Mesenchymal stem cell (in vitro differentiated cells and primary cell): Measurements from ENCODE around the gene PRR5.

Source experiments
- DNase-seq: peaks from one replicate; pipeline ENCODE4 v3.0.0-alpha.2; 2013
- H2AFZ ChIP-seq: one replicate; pipeline ENCODE4 v1.6.1; 2013; ENCODE audit warnings: low read depth, mild to moderate bottlenecking, control low read depth, inconsistent platforms, low read length, moderate library complexity
- H2AK5ac ChIP-seq: 2 replicates; pipeline ENCODE4 v1.6.1; 2013; ENCODE audit warnings: low read length, moderate library complexity, mild to moderate bottlenecking, inconsistent platforms; ENCODE audit not compliant: severe bottlenecking
- H2BK120ac ChIP-seq: one replicate; pipeline ENCODE4 v1.6.1; 2013; ENCODE audit warnings: low read depth, mild to moderate bottlenecking, inconsistent platforms, low read length, moderate library complexity
- H2BK12ac ChIP-seq, 2 experiments: one replicate each; pipeline ENCODE4 v1.6.1; 2013; ENCODE audit warnings: inconsistent platforms in 2 of 2, low read length in 2 of 2, mild to moderate bottlenecking in 2 of 2, moderate library complexity in 2 of 2, control low read depth in 1 of 2
- H2BK15ac ChIP-seq: one replicate; pipeline ENCODE4 v1.6.1; 2013; ENCODE audit warnings: mild to moderate bottlenecking, low read depth, inconsistent platforms; ENCODE audit not compliant: poor library complexity, severe bottlenecking
- H2BK5ac ChIP-seq: 2 replicates; pipeline ENCODE4 v1.6.1; 2013; ENCODE audit warnings: low read depth, mild to moderate bottlenecking, low read length, control low read depth, inconsistent platforms; ENCODE audit not compliant: poor library complexity, severe bottlenecking
- H3K14ac ChIP-seq, 2 experiments: one replicate each; pipeline ENCODE4 v1.6.1; 2013; ENCODE audit warnings: inconsistent platforms in 2 of 2, low read length in 2 of 2, control low read depth in 1 of 2, mild to moderate bottlenecking in 1 of 2, moderate library complexity in 1 of 2
- H3K18ac ChIP-seq, 2 experiments: one replicate each; pipeline ENCODE4 v1.6.1; 2013; ENCODE audit warnings: inconsistent platforms in 2 of 2, low read length in 2 of 2, control low read depth in 1 of 2, low read depth in 1 of 2, mild to moderate bottlenecking in 1 of 2
- H3K23ac ChIP-seq, 2 experiments: one replicate each; pipeline ENCODE4 v1.6.1; 2013; ENCODE audit warnings: inconsistent platforms in 2 of 2, low read length in 2 of 2, mild to moderate bottlenecking in 2 of 2, moderate library complexity in 2 of 2, control low read depth in 1 of 2
- H3K27ac ChIP-seq: 2 replicates; pipeline ENCODE4 v1.5.1; 2013; ENCODE audit warnings: mild to moderate bottlenecking, moderate library complexity, low read length, control low read depth, inconsistent platforms; ENCODE audit not compliant: poor library complexity, severe bottlenecking
- H3K27me3 ChIP-seq, 2 experiments: 2 replicates each; pipeline versions ENCODE4 v1.6.1 to v1.7.0; 2013; ENCODE audit warnings: low read length in 2 of 2, mild to moderate bottlenecking in 2 of 2, moderate library complexity in 2 of 2, control low read depth in 1 of 2, inconsistent platforms in 1 of 2; ENCODE audit not compliant: control insufficient read depth in 1 of 2, insufficient read depth in 1 of 2
- H3K36me3 ChIP-seq, 2 experiments: 2 replicates each; pipeline versions ENCODE4 v1.6.1 to v1.7.0; 2013; ENCODE audit warnings: low read length in 2 of 2, control low read depth in 1 of 2, inconsistent platforms in 1 of 2, low read depth in 1 of 2, mild to moderate bottlenecking in 1 of 2; ENCODE audit not compliant: insufficient read depth in 2 of 2, control insufficient read depth in 1 of 2
- H3K4ac ChIP-seq, 2 experiments: one replicate each; pipeline ENCODE4 v1.6.1; 2013; ENCODE audit warnings: inconsistent platforms in 2 of 2, low read length in 2 of 2, mild to moderate bottlenecking in 2 of 2, moderate library complexity in 2 of 2, control low read depth in 1 of 2, low read depth in 1 of 2
- H3K4me1 ChIP-seq: 2 replicates; pipeline ENCODE4 v1.6.1; 2013; ENCODE audit warnings: low read depth, low read length, control low read depth; ENCODE audit not compliant: control insufficient read depth, insufficient read depth
- H3K4me2 ChIP-seq: 2 replicates; pipeline ENCODE4 v1.6.1; 2013; ENCODE audit warnings: low read length, mild to moderate bottlenecking, inconsistent platforms; ENCODE audit not compliant: poor library complexity, severe bottlenecking
- H3K4me3 ChIP-seq, 2 experiments: 2 replicates each; pipeline versions ENCODE4 v1.5.1 to v1.7.0; 2013; ENCODE audit warnings: low read length in 2 of 2, mild to moderate bottlenecking in 2 of 2, control low read depth in 1 of 2, low read depth in 1 of 2; ENCODE audit not compliant: insufficient read depth in 1 of 2
- H3K79me1 ChIP-seq: replicated peaks from 2 replicates; pipeline ENCODE4 v1.6.1; 2013; ENCODE audit warnings: mild to moderate bottlenecking, control low read depth, low read length, inconsistent platforms; ENCODE audit not compliant: poor library complexity, severe bottlenecking
- H3K9ac ChIP-seq: 2 replicates; pipeline ENCODE4 v1.7.0; 2013; ENCODE audit warnings: mild to moderate bottlenecking, low read length, moderate library complexity
- H3K9me3 ChIP-seq: 2 replicates; pipeline ENCODE4 v1.7.0; 2013; ENCODE audit warnings: mild to moderate bottlenecking, low read length; ENCODE audit not compliant: control insufficient read depth
- H4K8ac ChIP-seq: one replicate; pipeline ENCODE4 v1.6.1; 2013; ENCODE audit warnings: inconsistent platforms, mild to moderate bottlenecking, low read length, moderate library complexity
- H4K91ac ChIP-seq: one replicate; pipeline ENCODE4 v1.6.1; 2013; ENCODE audit warnings: mild to moderate bottlenecking, low read length, inconsistent platforms
- WGBS: methylation state at CpG from one replicate; pipeline ENCODE4 v1.1.7; 2013; ENCODE audit warnings: mixed read lengths; 5-methylcytosine and 5-hydroxymethylcytosine counted together

Gene PRR5

GRCh38 chr22:44719586-44720368 lies 17.8 kb downstream of the PRR5 start:
- H3K9me3 ChIP-seq, result no peaks in the 10 kb centered on the region
- no peak for DNase-seq
- no peak overlapping the region for H2BK5ac ChIP-seq
- no peak overlapping the region for H4K8ac ChIP-seq
- no peak overlapping the region for H3K4me2 ChIP-seq
- peaks cover 43% of the 10 kb centered on the region for H3K79me1 ChIP-seq
- no peak overlapping the region for H3K23ac ChIP-seq
- no peak overlapping the region for H3K18ac ChIP-seq
- peaks cover 11% of the 10 kb centered on the region for H3K4me1 ChIP-seq
- no peak overlapping the region for H3K9ac ChIP-seq
- no peak overlapping the region for H2BK15ac ChIP-seq
- H2BK120ac ChIP-seq, result no peak overlapping the region
- no peak overlapping the region for H3K14ac ChIP-seq
- H2AFZ ChIP-seq, result no peak overlapping the region
- H2AK5ac ChIP-seq, result no peak overlapping the region
- H3K4ac ChIP-seq, result no peak overlapping the region
- no peak overlapping the region for H3K4me3 ChIP-seq
- H2BK12ac ChIP-seq, result no peak overlapping the region
- 69% methylated on average over 13 of the region's 13 CpGs for WGBS
- peaks cover 7 to 48% of the 10 kb centered on the region in 2 experiments for H3K36me3 ChIP-seq
- no peak overlapping the region for H3K27ac ChIP-seq
- H3K27me3 ChIP-seq, result no peaks in the 10 kb centered on the region
- H4K91ac ChIP-seq, result no peak overlapping the region

- Histone ChIP-seq H3K4me2 (no peak overlapping the region), H3K9me3 (no peaks in the 10 kb centered on the region), H2AK5ac (no peak overlapping the region), H3K9ac (no peak overlapping the region), H2BK12ac (no peak overlapping the region), H3K18ac (no peak overlapping the region), H4K8ac (no peak overlapping the region), H3K4ac (no peak overlapping the region), H2BK5ac (no peak overlapping the region), H3K23ac (no peak overlapping the region), H3K14ac (no peak overlapping the region), H3K27ac (no peak overlapping the region), H2BK15ac (no peak overlapping the region), H3K4me3 (no peak overlapping the region), H3K36me3 (peaks cover 7 to 53% of the 10 kb centered on the region in 2 experiments), H3K27me3 (no peaks in the 10 kb centered on the region), H2AFZ (no peak overlapping the region), H3K4me1 (peaks cover 7% of the 10 kb centered on the region), H2BK120ac (no peak overlapping the region), H3K79me1 (peaks cover 42% of the 10 kb centered on the region), H4K91ac (no peak overlapping the region)
- 96% methylated on average over 7 of the region's 7 CpGs for WGBS
- DNase-seq, result no peak
These were observed 19.2 kb downstream of the PRR5 start for GRCh38 chr22:44721213-44721612.

GRCh38 chr22:44722611-44723010 lies 20.6 kb downstream of the PRR5 start:
- no peak overlapping the region for H2BK12ac ChIP-seq
- no peaks in the 10 kb centered on the region for H3K27me3 ChIP-seq
- no peak overlapping the region for H2BK120ac ChIP-seq
- H3K9me3 ChIP-seq, result no peaks in the 10 kb centered on the region
- no peak overlapping the region for H3K23ac ChIP-seq
- H3K79me1 ChIP-seq, result peaks cover 51% of the 10 kb centered on the region
- H2BK5ac ChIP-seq, result no peak overlapping the region
- H3K36me3 ChIP-seq, result peaks cover 11 to 62% of the 10 kb centered on the region in 2 experiments
- H3K4ac ChIP-seq, result no peak overlapping the region
- whole genome bisulfite sequencing, result 94% methylated on average over 2 of the region's 2 CpGs
- H3K18ac ChIP-seq, result no peak overlapping the region
- no peak overlapping the region for H2AK5ac ChIP-seq
- H2BK15ac ChIP-seq, result no peak overlapping the region
- H3K14ac ChIP-seq, result no peak overlapping the region
- H3K4me2 ChIP-seq, result no peak overlapping the region
- no peak overlapping the region for H3K9ac ChIP-seq
- H4K8ac ChIP-seq, result no peak overlapping the region
- H2AFZ ChIP-seq, result no peak overlapping the region
- no peak overlapping the region for H3K4me3 ChIP-seq
- no peak overlapping the region for H4K91ac ChIP-seq
- no peak for DNase-seq
- H3K4me1 ChIP-seq, result peaks cover 7% of the 10 kb centered on the region
- H3K27ac ChIP-seq, result no peak overlapping the region

- H2AK5ac ChIP-seq, result no peak overlapping the region
- no peak overlapping the region for H3K23ac ChIP-seq
- H3K14ac ChIP-seq, result no peak overlapping the region
- H3K4me2 ChIP-seq, result no peak overlapping the region
- H2BK120ac ChIP-seq, result no peak overlapping the region
- no peak overlapping the region for H2BK15ac ChIP-seq
- H3K27me3 ChIP-seq, result no peaks in the 10 kb centered on the region
- no peak overlapping the region for H3K4me3 ChIP-seq
- H3K36me3 ChIP-seq, result peaks cover 13 to 74% of the 10 kb centered on the region in 2 experiments
- H3K79me1 ChIP-seq, result peaks cover 53% of the 10 kb centered on the region
- WGBS, result 97% methylated on average over 2 of the region's 2 CpGs
- no peak overlapping the region for H4K8ac ChIP-seq
- H4K91ac ChIP-seq, result no peak overlapping the region
- H2BK5ac ChIP-seq, result no peak overlapping the region
- no peak overlapping the region for H3K9ac ChIP-seq
- H2BK12ac ChIP-seq, result no peak overlapping the region
- H3K4ac ChIP-seq, result no peak overlapping the region
- H2AFZ ChIP-seq, result no peak overlapping the region
- no peak overlapping the region for H3K18ac ChIP-seq
- H3K4me1 ChIP-seq, result peaks cover 7% of the 10 kb centered on the region
- H3K9me3 ChIP-seq, result no peaks in the 10 kb centered on the region
- DNase-seq, result peak; percentile 47
- no peak overlapping the region for H3K27ac ChIP-seq
These were observed 21.8 kb downstream of the PRR5 start for GRCh38 chr22:44723801-44724200.
